Measurements from ENCODE around the gene CTDSPL2.
"Not testable (repeated sequence)": the region's sequence is repeated elsewhere in the genome, so short reads cannot be mapped to it uniquely, and the experiment has no call there.

Gene CTDSPL2

DNA sequence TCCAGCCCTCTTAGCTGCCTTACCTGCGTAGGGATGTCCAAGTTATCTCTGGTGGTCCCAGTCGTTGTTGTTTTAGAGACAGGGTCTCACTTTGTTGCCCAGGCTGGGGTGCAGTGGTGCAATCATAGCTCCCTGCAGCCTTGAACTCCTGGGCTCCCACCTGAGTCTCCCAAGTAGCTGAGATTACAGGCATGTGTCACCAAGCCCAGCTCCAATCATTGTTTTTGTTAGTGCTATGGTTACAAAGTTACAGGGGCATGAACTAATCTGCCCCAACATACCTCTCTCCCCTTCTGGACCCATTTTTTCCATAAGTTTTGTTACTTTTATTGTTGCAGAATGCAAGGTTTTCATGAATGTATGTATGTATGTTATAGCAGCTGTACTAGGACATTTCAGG lies 54.7 kb downstream of the CTDSPL2 start:
- no peak for DNase-seq (ENCODE audit: low read depth in 2 of 2, low spot score in 1 of 2)

GRCh38 chr15:44485880-44486279 lies 58.5 kb downstream of the CTDSPL2 start:
- no peak for DNase-seq (ENCODE audit: low read depth in 2 of 2, low spot score in 1 of 2)

- DNase-seq (ENCODE audit: low read depth in 2 of 2, low spot score in 1 of 2) = no peak
Observed at GRCh38 chr15:44489464-44489863, 62.0 kb downstream of the CTDSPL2 start.

- no peak for DNase-seq (ENCODE audit: low read depth in 2 of 2, low spot score in 1 of 2)
Observed at GRCh38 chr15:44490622-44491021, 63.2 kb downstream of the CTDSPL2 start.

DNA sequence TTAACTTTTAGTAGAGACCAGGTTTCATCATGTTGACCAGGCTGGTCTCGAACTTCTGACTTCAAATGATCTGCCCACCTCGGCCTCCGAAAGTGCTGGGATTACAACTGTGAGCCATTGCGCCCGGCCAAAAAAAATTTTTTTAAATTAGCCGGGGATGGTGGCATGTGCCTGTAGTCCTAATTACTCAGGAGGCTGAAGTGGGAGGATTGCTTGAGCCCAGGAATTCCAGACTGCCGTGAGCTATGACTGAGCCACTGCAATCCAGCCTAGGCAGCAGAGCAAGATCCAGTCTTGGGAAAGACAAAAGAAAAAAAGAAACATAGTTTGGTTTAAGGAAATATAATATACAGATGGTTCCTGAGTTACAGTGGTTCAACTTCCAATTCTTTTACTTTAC lies 64.6 kb downstream of the CTDSPL2 start:
- DNase-seq (ENCODE audit: low read depth in 2 of 2, low spot score in 1 of 2) = no peak

DNA sequence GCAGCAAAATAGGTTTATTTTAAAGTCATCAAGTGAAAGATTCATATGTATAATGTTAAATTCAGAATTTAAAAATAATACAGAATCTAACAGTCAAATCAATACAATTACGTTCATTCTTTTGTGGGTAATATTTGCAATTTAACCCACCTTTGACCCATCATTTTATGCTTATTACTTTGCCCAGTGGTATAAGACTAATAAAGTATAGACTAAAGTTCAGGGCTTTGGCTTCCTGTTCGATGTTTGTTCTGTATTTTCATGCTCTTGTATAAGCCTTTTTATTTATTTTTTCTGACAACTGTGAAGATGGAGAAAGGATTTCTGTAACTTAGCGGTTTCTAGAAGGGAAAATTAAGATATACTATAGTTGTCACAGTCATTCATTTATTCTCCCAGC lies 65.2 kb downstream of the CTDSPL2 start:
- DNase-seq (ENCODE audit: low read depth in 2 of 2, low spot score in 1 of 2) = no peak

DNA sequence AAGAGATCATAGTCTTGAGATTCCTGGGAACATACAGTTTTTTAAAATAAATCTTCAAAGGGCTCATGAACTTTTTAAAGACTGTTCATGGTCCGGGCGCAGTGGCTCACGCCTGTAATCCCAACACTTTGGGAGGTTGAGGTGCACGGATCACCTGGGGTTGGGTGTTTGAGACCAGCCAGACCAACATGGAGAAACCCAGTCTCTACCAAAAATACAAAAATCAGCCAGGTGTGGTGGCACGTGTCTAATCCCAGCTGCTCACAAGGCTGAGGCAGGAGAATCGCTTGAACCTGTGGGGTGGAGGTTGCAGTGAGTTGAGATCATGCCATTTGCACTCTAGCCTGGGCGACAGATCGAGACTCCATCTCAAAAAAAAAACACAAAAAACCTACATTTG lies 68.1 kb downstream of the CTDSPL2 start:
- DNase-seq (ENCODE audit: low read depth in 2 of 2, low spot score in 1 of 2) = no peak

GRCh38 chr15:44500555-44500954 lies 73.1 kb downstream of the CTDSPL2 start:
- no peak for DNase-seq (ENCODE audit: low read depth in 2 of 2, low spot score in 1 of 2)

DNA sequence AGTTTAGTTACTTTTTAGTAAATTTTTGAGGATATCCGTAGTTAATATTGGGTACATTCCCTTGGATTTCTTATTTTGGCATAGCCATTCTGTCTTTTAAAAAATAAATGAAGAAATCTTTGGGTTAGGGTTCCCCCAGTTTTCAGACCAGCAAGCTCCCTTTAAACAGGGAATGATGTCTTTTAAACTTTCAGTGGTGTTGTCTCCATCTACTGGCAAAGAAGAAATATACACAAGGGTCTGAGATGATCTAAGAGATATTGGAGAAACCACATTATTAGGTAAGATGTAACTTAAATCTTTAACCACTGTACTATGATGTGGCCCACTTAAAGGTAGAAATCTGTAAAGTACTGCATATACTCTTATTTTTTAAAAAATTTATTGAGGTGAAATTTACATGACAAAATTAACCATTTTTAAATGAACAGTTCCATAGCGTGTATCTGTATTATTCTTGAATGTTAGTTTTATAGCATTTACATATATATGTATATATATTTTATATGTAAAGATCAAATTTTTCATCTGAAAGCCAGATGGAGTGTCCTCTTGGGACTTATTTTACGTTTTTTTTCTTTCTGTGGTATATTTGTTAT lies 74.4 kb downstream of the CTDSPL2 start:
- no peak for DNase-seq (ENCODE audit: low read depth in 2 of 2, low spot score in 1 of 2)

DNA sequence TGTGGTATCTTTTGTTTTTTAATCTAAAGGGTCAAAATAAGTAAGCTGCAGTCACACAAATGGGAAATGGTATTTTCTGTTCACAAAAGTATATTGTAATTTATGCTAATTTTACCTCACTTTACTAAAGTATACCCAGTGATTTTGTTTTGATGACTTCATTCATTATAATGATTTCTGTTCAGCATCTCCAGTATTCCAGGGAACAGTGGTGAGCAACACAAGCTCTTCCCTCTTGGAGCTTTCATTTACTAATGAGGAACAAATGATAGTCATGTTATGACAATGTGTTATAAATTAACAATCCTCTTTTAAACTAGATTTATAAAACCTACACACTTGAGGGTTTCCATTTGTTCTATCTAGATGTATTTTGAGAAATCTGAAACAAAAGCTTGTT lies 89.0 kb downstream of the CTDSPL2 start:
- no peak for DNase-seq (ENCODE audit: low read depth in 2 of 2, low spot score in 1 of 2)

DNA sequence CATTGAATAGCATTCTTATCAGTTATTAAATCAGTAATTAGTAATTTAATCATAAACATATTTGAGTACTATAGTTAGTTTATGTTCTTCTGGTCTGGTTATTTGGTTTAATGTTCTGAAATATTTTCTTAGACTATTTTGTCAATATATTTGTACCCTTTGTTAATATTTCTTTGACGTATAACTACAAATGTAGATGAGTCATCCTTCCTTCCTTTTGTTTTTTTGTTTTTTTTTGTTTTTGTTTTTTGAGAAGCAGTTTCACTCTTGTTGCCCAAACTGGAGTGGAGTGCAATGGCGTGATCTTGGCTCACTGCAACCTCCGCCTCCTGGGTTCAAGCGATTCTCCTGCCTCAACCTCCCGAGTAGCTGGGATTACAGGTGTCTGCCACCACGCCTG lies 92.1 kb downstream of the CTDSPL2 start:
- no peak for DNase-seq (ENCODE audit: low read depth in 2 of 2, low spot score in 1 of 2)

- DNase-seq (ENCODE audit: low read depth in 2 of 2, low spot score in 1 of 2) = no peak
Observed at GRCh38 chr15:44525018-44525417, 97.6 kb downstream of the CTDSPL2 start.

GRCh38 chr15:44527241-44527640 lies 99.8 kb downstream of the CTDSPL2 start:
- DNase-seq (ENCODE audit: low read depth in 2 of 2, low spot score in 1 of 2) = no peak

GRCh38 chr15:44529864-44530604 lies 102.6 kb downstream of the CTDSPL2 start:
- no peak for DNase-seq (ENCODE audit: low read depth in 2 of 2, low spot score in 1 of 2)

DNA sequence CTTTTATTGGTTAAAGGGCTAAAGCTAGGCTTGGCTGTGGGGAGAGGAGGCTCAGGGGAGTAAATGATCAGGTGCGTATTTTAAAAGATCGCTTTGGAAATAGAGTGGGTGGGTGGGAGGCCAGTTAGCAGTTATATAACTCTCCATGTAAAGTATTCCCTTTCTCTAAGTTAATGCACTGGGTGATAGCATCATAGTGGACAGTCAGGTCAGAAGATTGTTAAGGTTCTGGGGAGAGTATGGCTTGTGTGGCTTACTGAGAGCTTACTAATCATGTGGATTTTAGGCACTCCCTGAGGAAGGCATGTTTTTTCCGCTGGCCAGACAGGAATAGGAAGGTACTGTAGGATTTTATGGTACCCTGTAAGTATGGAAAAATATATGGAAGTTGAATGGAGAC lies 103.2 kb downstream of the CTDSPL2 start:
- no peak for DNase-seq (ENCODE audit: low read depth in 2 of 2, low spot score in 1 of 2)

GRCh38 chr15:44532275-44532674 lies 104.8 kb downstream of the CTDSPL2 start:
- DNase-seq (ENCODE audit: low read depth in 2 of 2, low spot score in 1 of 2) = not testable (repeated sequence)

DNA sequence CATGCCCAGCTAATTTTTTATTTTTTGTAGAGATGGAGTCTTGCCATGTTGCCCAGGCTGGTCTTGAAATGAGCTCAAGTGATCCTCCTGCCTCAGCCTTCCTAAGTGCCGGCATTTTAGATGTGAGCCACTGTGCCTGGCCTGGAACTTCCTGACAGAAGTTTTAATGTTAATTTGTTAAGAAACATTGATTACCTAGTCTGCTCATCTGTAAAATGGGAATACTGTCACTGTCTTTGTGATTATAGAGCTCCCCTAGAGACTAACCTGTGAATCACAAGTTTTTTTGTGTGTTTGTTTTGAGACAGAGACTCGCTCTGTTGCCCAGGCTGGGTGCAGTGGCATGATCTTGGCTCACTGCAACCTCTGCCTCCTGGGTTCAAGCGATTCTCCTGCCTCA lies 105.3 kb downstream of the CTDSPL2 start:
- DNase-seq (ENCODE audit: low read depth in 2 of 2, low spot score in 1 of 2) = no peak

GRCh38 chr15:44535092-44535491 lies 107.7 kb downstream of the CTDSPL2 start:
- no peak for DNase-seq (ENCODE audit: low read depth in 2 of 2, low spot score in 1 of 2)

- DNase-seq (ENCODE audit: low read depth in 2 of 2, low spot score in 1 of 2) = no peak
Observed at GRCh38 chr15:44535523-44536301, 108.3 kb downstream of the CTDSPL2 start.

DNA sequence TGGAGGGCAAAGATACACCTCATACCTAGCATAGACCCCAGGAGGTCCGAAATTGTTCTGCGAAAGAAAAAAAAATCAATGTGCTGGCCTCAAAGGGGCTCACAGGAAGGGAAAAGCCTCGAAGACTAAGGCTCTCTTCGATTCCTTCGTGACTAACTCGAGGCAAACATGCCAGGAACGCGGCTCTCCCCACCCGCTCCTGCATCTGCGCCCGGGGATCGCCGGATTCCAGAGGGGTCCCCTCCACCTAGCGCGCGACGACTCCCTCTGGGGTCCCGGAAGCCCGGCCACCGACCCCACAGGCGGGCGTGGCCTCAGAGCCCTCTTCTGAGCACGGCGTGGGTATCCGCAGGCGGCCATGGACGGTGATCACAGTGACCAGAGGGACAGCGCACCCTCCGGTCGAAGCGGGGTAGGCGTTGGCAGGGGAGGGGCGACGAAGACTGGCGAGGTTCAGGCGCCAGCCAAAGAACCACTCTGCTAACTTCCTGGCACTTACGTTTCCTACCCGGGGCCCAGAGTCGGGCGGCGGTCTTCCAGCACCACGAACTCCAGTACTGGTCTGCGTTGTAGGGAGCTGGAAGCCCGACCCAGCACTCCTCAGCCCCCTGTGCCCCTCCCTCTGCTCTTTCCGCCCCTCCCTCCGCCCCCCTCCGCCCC lies 109.0 kb downstream of the CTDSPL2 start:
- DNase-seq (ENCODE audit: low read depth in 2 of 2, low spot score in 1 of 2) = peak in 1 of 2 donors; percentile 47

DNA sequence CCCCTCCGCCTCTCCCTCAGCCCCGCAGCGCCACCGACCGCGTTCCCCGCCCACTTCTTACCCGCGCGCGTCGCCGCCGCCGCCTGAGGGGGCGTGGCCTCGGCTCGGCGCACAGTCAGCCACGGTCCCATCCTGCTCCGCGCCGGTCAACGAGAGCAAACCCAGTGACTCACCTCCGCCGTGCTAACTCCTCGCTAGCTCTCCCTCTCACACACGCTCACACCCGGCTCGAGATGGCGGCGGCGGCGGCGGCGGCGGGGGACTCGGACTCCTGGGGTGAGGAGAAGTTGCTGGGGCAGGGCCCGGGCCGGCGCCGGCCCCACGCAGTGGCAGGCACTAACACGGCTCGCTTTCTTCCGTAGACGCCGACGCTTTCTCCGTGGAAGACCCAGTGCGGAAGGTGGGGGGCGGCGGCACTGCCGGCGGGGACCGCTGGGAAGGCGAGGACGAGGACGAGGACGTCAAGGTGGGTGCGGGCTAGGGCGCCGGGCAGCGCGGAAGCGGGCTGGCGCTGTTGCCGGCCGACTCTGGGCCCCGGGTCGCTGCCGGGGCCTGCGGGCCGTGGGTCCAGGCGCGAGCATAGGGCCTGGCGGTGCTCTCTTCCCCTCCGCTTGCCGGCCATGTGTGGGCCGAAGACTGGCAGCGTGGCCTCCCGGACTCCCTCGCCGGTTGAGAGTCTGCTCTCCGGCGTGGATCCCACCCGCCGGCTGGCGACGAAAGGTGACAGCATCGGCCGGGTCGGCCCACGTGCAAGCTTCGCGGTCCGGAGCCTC lies 109.7 kb downstream of the CTDSPL2 start, which contains the start of gene EIF3J:
TSS of gene EIF3J (plus strand) at position 186 of the 773 bp plus-strand sequence. CDS start at position 234, 48 bp downstream.
- DNase-seq (ENCODE audit: low read depth in 2 of 2, low spot score in 1 of 2) = peak; percentile 81 to 90
